ENCODE results near the gene PTP4A1. TPM values are rescaled to one million over a fixed set of nuclear protein-coding genes. Genes with fewer than 3 reads are reported as not detected.
A peak's percentile ranks its signal among the peaks of the same experiment; 100 is the strongest.

PTP4A1 gene
- polyA plus RNA-seq, 2 of the 4 experiments (the other 2 are of a cell fraction) = 166 to 220 TPM

GRCh38 chr6:63574554-63574900 is 2.2 kb downstream of the PTP4A1 start (continued):
- TF ChIP-seq, protein P1, sequence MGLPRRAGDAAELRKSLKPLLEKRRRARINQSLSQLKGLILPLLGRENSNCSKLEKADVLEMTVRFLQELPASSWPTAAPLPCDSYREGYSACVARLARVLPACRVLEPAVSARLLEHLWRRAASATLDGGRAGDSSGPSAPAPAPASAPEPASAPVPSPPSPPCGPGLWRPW (IDR thresholded peaks at IDR 0.05) = no peak
- TF ChIP-seq REST (IDR thresholded peaks at IDR 0.05) (0 out of 2 replicates have a peak, but pooled peaks have one; percentile 5), PHF8 (IDR thresholded peaks at IDR 0.05; ENCODE audit: borderline replicate concordance, low read depth) (no peak), EP300 (IDR thresholded peaks at IDR 0.05) (no peak), KDM5A (IDR thresholded peaks at IDR 0.05) (no peak)

- TF ChIP-seq HDAC2 (IDR thresholded peaks at IDR 0.05) (no peak), JUN (IDR thresholded peaks at IDR 0.05) (peak in 1 of 2 experiments; percentile 51; a peak in 2 of 5 replicates)
- Histone ChIP-seq H3K4me1 (peaks cover 45% of the 10 kb centered on the region), H3K4me3 (peak overlapping the region; percentile 54), H3K4me2 (peak overlapping the region; percentile 78), H3K27ac (peak overlapping the region in 1 of 2 experiments; percentile 73; a peak in 4 of 6 replicates), H3K9me3 (no peaks in the 10 kb centered on the region)
- DNase-seq (ENCODE audit: low read depth in 1 of 2, low spot score in 1 of 2) (no peak), ATAC-seq (no peak), FAIRE-seq (no peak)
- CTCF ChIA-PET = interaction anchor here (1.5 to 1.7 kb wide), 2 partner anchors 22 to 224 kb away, joined by 4 to 8 read pairs; no protein-coding TSS in a partner anchor
- WGBS (ENCODE audit: missing lambda C conversion rate) = 33% methylated on average over 3 of the region's 3 CpGs
- POLR2A ChIA-PET = interaction anchor here (1.6 kb wide), 1 partner anchor 134 kb away, joined by 8 read pairs; no protein-coding TSS in a partner anchor
Measured at GRCh38 chr6:63576147-63576772, 4.0 kb downstream of the PTP4A1 start.

DNA sequence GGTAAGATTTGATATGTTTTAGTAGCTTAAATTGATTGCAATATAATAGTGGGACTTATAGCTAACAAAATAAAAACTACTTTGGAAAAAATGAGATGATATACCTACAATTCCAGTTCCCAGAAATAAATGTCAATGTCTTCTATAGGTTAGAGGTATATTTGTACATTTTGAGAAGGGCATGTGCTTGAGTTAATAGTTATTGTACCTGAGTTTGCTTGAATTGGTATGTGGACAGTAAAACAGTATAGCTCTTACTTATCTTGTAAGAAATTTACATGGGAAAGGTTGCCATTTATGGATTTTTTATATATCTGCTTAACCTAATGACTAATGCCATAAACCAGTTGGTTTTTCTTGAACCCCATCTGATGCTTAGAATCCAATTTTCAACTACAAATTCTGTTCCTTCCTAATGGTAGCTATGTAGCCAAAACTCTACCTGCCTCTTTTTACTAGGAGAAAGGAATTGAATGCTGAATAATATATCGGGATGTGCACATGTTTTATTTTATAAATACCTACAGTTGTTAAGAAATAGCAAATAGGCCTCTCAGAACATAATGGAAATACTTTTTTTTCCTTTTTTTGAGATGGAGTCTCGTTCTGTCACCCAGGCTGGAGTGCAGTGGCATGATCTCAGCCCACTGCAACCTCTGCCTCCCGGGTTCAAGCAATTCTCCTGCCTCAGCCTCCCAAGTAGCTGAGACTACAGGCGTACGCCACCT is 4.9 kb downstream of the PTP4A1 start:
- TF ChIP-seq CBX2 (IDR thresholded peaks at IDR 0.05; ENCODE audit: borderline replicate concordance, low read depth) (no peak), TP53 (CRISPR knock-in tag; IDR thresholded peaks at IDR 0.05) (no peak), HMGXB4 (CRISPR knock-in tag; IDR thresholded peaks at IDR 0.05; ENCODE audit: borderline replicate concordance) (0 out of 2 replicates have a peak, but pooled peaks have one; percentile 21), BHLHE40 (IDR thresholded peaks at IDR 0.05; ENCODE audit: low read depth, low read length) (no peak), JUN (IDR thresholded peaks at IDR 0.05) (peak in 1 of 2 experiments; percentile 12; a peak in 2 of 5 replicates), KDM5A (IDR thresholded peaks at IDR 0.05) (no peak), HOXB13 (CRISPR knock-in tag; IDR thresholded peaks at IDR 0.05; ENCODE audit: low read depth) (no peak), ZSCAN20 (CRISPR knock-in tag; IDR thresholded peaks at IDR 0.05) (no peak), HOXB5 (CRISPR knock-in tag; IDR thresholded peaks at IDR 0.05) (no peak), GATA3 (IDR thresholded peaks at IDR 0.05; ENCODE audit: borderline replicate concordance) (no peak), JUNB (IDR thresholded peaks at IDR 0.05) (no peak), MAZ (IDR thresholded peaks at IDR 0.05; ENCODE audit: borderline replicate concordance, low read depth, low read length) (no peak), RFX5 (IDR thresholded peaks at IDR 0.05) (no peak), ZFP36 (IDR thresholded peaks at IDR 0.05; ENCODE audit: borderline replicate concordance, partially characterized antibody) (no peak)
- TF ChIP-seq, protein P2, sequence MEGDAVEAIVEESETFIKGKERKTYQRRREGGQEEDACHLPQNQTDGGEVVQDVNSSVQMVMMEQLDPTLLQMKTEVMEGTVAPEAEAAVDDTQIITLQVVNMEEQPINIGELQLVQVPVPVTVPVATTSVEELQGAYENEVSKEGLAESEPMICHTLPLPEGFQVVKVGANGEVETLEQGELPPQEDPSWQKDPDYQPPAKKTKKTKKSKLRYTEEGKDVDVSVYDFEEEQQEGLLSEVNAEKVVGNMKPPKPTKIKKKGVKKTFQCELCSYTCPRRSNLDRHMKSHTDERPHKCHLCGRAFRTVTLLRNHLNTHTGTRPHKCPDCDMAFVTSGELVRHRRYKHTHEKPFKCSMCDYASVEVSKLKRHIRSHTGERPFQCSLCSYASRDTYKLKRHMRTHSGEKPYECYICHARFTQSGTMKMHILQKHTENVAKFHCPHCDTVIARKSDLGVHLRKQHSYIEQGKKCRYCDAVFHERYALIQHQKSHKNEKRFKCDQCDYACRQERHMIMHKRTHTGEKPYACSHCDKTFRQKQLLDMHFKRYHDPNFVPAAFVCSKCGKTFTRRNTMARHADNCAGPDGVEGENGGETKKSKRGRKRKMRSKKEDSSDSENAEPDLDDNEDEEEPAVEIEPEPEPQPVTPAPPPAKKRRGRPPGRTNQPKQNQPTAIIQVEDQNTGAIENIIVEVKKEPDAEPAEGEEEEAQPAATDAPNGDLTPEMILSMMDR (IDR thresholded peaks at IDR 0.05) = no peak
- ChIA-PET POLR2A (interaction anchor here (1.6 kb wide), 1 partner anchor 135 kb away, joined by 8 read pairs; no protein-coding TSS in a partner anchor), CTCF (interaction anchor here (0.6 to 1.7 kb wide), 6 partner anchors 15 to 225 kb away, joined by 3 to 8 read pairs (median 4); no protein-coding TSS in a partner anchor)
- H3K9me3 ChIP-seq = no peaks in the 10 kb centered on the region
- ATAC-seq (no peak), DNase-seq (ENCODE audit: low read depth in 1 of 2, low spot score in 1 of 2) (no peak), FAIRE-seq (no peak)
- H3K4me1 ChIP-seq = peaks cover 53% of the 10 kb centered on the region
- peak overlapping the region; percentile 54 for H3K4me3 ChIP-seq
- H3K27ac ChIP-seq = peak overlapping the region in 1 of 2 experiments; percentile 73; a peak in 3 of 6 replicates
- H3K4me2 ChIP-seq = peak overlapping the region; percentile 78
- WGBS (ENCODE audit: missing lambda C conversion rate) = 58% methylated on average over 5 of the region's 5 CpGs

Data from A549 (cell line).